Measurements from ENCODE around the gene CLCNKA.

The CLCNKA gene

GRCh38 chr1:16072616-16073484 lies 51.0 kb downstream of the CLCNKA start:
- Histone ChIP-seq H3K27ac (ENCODE audit: low read length) (no peak overlapping the region), H3K4me3 (ENCODE audit: low read depth in 1 of 2, low read length in 2 of 2) (no peak overlapping the region), H3K4me1 (ENCODE audit: insufficient read depth, low read length) (no peaks in the 10 kb centered on the region), H4K20me1 (ENCODE audit: insufficient read depth, low read length) (peaks cover 4% of the 10 kb centered on the region; the same call in 1 of the 2 replicates), H3K9me3 (ENCODE audit: insufficient read depth, low read length, severe bottlenecking) (no peaks in the 10 kb centered on the region), H3K79me2 (ENCODE audit: insufficient read depth, low read length) (no peaks in the 10 kb centered on the region), H3K27me3 (ENCODE audit: insufficient read depth, low read length, poor library complexity) (no peaks in the 10 kb centered on the region), H2AFZ (ENCODE audit: low read depth, low read length) (no peak overlapping the region), H3K9ac (ENCODE audit: low read depth, low read length) (no peak overlapping the region), H3K36me3 (ENCODE audit: insufficient read depth, low read length) (no peaks in the 10 kb centered on the region), H3K4me2 (ENCODE audit: insufficient read depth, low read length) (no peak overlapping the region)
- ATAC-seq (ENCODE audit: insufficient read depth, low read depth) = no peak
- TF ChIP-seq EZH2 (IDR thresholded peaks at IDR 0.05; ENCODE audit: borderline replicate concordance, low read depth, low read length, severe bottlenecking) = no peak
- TF ChIP-seq, protein P1, sequence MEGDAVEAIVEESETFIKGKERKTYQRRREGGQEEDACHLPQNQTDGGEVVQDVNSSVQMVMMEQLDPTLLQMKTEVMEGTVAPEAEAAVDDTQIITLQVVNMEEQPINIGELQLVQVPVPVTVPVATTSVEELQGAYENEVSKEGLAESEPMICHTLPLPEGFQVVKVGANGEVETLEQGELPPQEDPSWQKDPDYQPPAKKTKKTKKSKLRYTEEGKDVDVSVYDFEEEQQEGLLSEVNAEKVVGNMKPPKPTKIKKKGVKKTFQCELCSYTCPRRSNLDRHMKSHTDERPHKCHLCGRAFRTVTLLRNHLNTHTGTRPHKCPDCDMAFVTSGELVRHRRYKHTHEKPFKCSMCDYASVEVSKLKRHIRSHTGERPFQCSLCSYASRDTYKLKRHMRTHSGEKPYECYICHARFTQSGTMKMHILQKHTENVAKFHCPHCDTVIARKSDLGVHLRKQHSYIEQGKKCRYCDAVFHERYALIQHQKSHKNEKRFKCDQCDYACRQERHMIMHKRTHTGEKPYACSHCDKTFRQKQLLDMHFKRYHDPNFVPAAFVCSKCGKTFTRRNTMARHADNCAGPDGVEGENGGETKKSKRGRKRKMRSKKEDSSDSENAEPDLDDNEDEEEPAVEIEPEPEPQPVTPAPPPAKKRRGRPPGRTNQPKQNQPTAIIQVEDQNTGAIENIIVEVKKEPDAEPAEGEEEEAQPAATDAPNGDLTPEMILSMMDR (IDR thresholded peaks at IDR 0.05; ENCODE audit: borderline replicate concordance, extremely low read depth, low read length, poor library complexity, severe bottlenecking) = no peak
- DNase-seq = no peak

- Histone ChIP-seq H3K4me3 (ENCODE audit: low read depth in 1 of 2, low read length in 2 of 2) (no peak within 1 kb of the TSS), H3K36me3 (ENCODE audit: insufficient read depth, low read length) (no peaks in the 10 kb centered on the region), H4K20me1 (ENCODE audit: insufficient read depth, low read length) (peaks cover 4% of the 10 kb centered on the region; the same call in 1 of the 2 replicates), H3K4me2 (ENCODE audit: insufficient read depth, low read length) (no peak within 1 kb of the TSS), H3K27ac (ENCODE audit: low read length) (no peak within 1 kb of the TSS), H3K27me3 (ENCODE audit: insufficient read depth, low read length, poor library complexity) (no peaks in the 10 kb centered on the region), H2AFZ (ENCODE audit: low read depth, low read length) (no peak within 1 kb of the TSS), H3K4me1 (ENCODE audit: insufficient read depth, low read length) (no peaks in the 10 kb centered on the region; the same call in 1 of the 2 replicates), H3K79me2 (ENCODE audit: insufficient read depth, low read length) (no peaks in the 10 kb centered on the region), H3K9ac (ENCODE audit: low read depth, low read length) (no peak within 1 kb of the TSS), H3K9me3 (ENCODE audit: insufficient read depth, low read length, severe bottlenecking) (no peaks in the 10 kb centered on the region)
- TF ChIP-seq EZH2 (IDR thresholded peaks at IDR 0.05; ENCODE audit: borderline replicate concordance, low read depth, low read length, severe bottlenecking) = no peak
- TF ChIP-seq, protein P1 (IDR thresholded peaks at IDR 0.05; ENCODE audit: borderline replicate concordance, extremely low read depth, low read length, poor library complexity, severe bottlenecking) = no peak
- DNase-seq = no peak
- ATAC-seq (ENCODE audit: insufficient read depth, low read depth) = no peak
Observed at GRCh38 chr1:16073490-16074119, 51.8 kb downstream of the CLCNKA start, which contains the start of gene FAM131C. TSS of gene FAM131C (minus strand) at chr1:16073651. CDS start at chr1:16073442, 209 bp downstream.

DNA sequence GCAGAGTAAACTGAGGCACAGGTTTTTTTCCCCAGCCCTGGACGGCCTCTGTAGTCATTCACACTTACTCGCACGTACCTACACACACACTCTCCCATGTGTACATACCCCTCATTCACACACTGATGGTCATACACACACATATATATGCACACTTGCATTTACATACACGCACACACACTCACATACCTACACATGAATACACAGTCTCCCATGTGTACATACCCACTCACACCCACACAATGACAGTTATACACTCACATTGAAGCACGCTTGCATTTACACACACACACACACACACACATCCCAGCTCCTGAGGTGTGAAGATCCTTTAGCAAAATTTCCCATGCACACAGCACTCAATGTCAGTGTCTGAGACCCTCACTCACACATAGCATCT lies 52.4 kb downstream of the CLCNKA start:
- Histone ChIP-seq H3K27ac (ENCODE audit: low read length) (no peak overlapping the region), H3K27me3 (ENCODE audit: insufficient read depth, low read length, poor library complexity) (no peaks in the 10 kb centered on the region), H3K9me3 (ENCODE audit: insufficient read depth, low read length, severe bottlenecking) (no peaks in the 10 kb centered on the region), H2AFZ (ENCODE audit: low read depth, low read length) (no peak overlapping the region), H3K4me2 (ENCODE audit: insufficient read depth, low read length) (no peak overlapping the region), H3K4me1 (ENCODE audit: insufficient read depth, low read length) (peaks cover 4% of the 10 kb centered on the region), H4K20me1 (ENCODE audit: insufficient read depth, low read length) (peaks cover 4% of the 10 kb centered on the region; the same call in 1 of the 2 replicates), H3K4me3 (ENCODE audit: low read depth in 1 of 2, low read length in 2 of 2) (no peak overlapping the region), H3K36me3 (ENCODE audit: insufficient read depth, low read length) (no peaks in the 10 kb centered on the region), H3K9ac (ENCODE audit: low read depth, low read length) (no peak overlapping the region), H3K79me2 (ENCODE audit: insufficient read depth, low read length) (no peaks in the 10 kb centered on the region)
- no peak for TF ChIP-seq EZH2 (IDR thresholded peaks at IDR 0.05; ENCODE audit: borderline replicate concordance, low read depth, low read length, severe bottlenecking)
- TF ChIP-seq, protein P1 (IDR thresholded peaks at IDR 0.05; ENCODE audit: borderline replicate concordance, extremely low read depth, low read length, poor library complexity, severe bottlenecking) = no peak
- no peak for DNase-seq
- ATAC-seq (ENCODE audit: insufficient read depth, low read depth) = no peak
